Neural progenitor cell (in vitro differentiated cells): Measurements from ENCODE around the gene OR13C2. TPM values are rescaled to one million over a fixed set of nuclear protein-coding genes. Genes with fewer than 3 reads are reported as not detected.

Experiments used
- DNase-seq: peaks from one replicate; pipeline ENCODE4 v3.0.0-alpha.2; 2016; ENCODE audit warnings: low spot score
- H2AFZ ChIP-seq: fragments of 200-600 bp; sonication (generic); replicated peaks from 2 replicates; pipeline ENCODE4 v1.6.1; 2016; ENCODE audit warnings: antibody characterized with exemption
- H3F3A ChIP-seq: fragments of 200-600 bp; sonication (generic); 2 replicates; pipeline ENCODE4 v1.6.1; 2016; ENCODE audit warnings: antibody characterized with exemption, low read depth
- H3K27ac ChIP-seq: fragments of 200-600 bp; sonication (generic); 2 replicates; pipeline ENCODE4 v1.5.1; 2016; ENCODE audit warnings: mild to moderate bottlenecking
- H3K27me3 ChIP-seq: fragments of 200-600 bp; sonication (generic); 2 replicates; pipeline ENCODE4 v1.6.1; 2016; ENCODE audit warnings: mild to moderate bottlenecking, moderate library complexity
- H3K36me3 ChIP-seq: fragments of 200-600 bp; sonication (generic); 2 replicates; pipeline ENCODE4 v1.5.1; 2016
- H3K4me1 ChIP-seq: fragments of 200-600 bp; sonication (generic); 2 replicates; pipeline ENCODE4 v1.6.1; 2016; ENCODE audit warnings: mixed run types
- H3K4me2 ChIP-seq: fragments of 200-600 bp; sonication (generic); 2 replicates; pipeline ENCODE4 v1.6.1; 2016
- H3K4me3 ChIP-seq: fragments of 200-600 bp; sonication (generic); 2 replicates; pipeline ENCODE4 v1.5.1; 2016
- H3K79me2 ChIP-seq: fragments of 200-600 bp; sonication (generic); 2 replicates; pipeline ENCODE4 v1.6.1; 2016; ENCODE audit warnings: low read depth
- H3K9ac ChIP-seq: fragments of 200-600 bp; sonication (generic); 2 replicates; pipeline ENCODE4 v1.6.1; 2016
- H3K9me3 ChIP-seq: fragments of 200-600 bp; sonication (generic); 2 replicates; pipeline ENCODE4 v1.5.1; 2016; ENCODE audit warnings: low read depth
- H4K20me1 ChIP-seq: fragments of 200-600 bp; sonication (generic); 2 replicates; pipeline ENCODE4 v1.6.1; 2016; ENCODE audit warnings: low read depth
- H3K27ac Mint-ChIP-seq: 3 replicates; pipeline ENCODE4 v1.8.0; 2021; ENCODE audit warnings: mixed read lengths
- H3K27me3 Mint-ChIP-seq: 2 replicates; pipeline ENCODE4 v1.8.0; 2022; ENCODE audit warnings: low read depth, mild to moderate bottlenecking, inconsistent platforms, moderate library complexity, mixed read lengths; ENCODE audit not compliant: insufficient read depth
- H3K36me3 Mint-ChIP-seq: 3 replicates; pipeline ENCODE4 v1.8.0; 2021; ENCODE audit warnings: mixed read lengths
- H3K4me1 Mint-ChIP-seq: 3 replicates; pipeline ENCODE4 v1.8.0; 2021; ENCODE audit warnings: mixed read lengths
- H3K4me3 Mint-ChIP-seq: 3 replicates; pipeline ENCODE4 v1.8.0; 2021; ENCODE audit warnings: mild to moderate bottlenecking, moderate library complexity, mixed read lengths
- H3K9me3 Mint-ChIP-seq: 3 replicates; pipeline ENCODE4 v1.8.0; 2020; ENCODE audit warnings: mixed read lengths
- CTCF ChIP-seq: fragments of 200-600 bp; sonication (generic); IDR thresholded peaks from 2 replicates; pipeline ENCODE4 v1.5.1; 2017; ENCODE audit warnings: antibody characterized with exemption, mild to moderate bottlenecking
- EZH2 ChIP-seq: fragments of 200-600 bp; sonication (generic); IDR thresholded peaks from 2 replicates; pipeline ENCODE4 v1.6.1; 2017; ENCODE audit warnings: antibody characterized with exemption, mild to moderate bottlenecking, moderate library complexity
- EZH2phosphoT487 ChIP-seq: fragments of 200-600 bp; sonication (generic); IDR thresholded peaks from 2 replicates; pipeline ENCODE4 v1.6.1; 2017; ENCODE audit warnings: antibody characterized with exemption
- total RNA-seq: library from RNA; depleted of rRNA; stranded (reverse); fragments of >200 nt; gene quantifications from 2 replicates; pipeline ENCODE4 v1.2.3, GENCODE V29; 2015; ENCODE audit warnings: low replicate concordance

Gene OR13C2
- total RNA-seq, 1 donor from 2014 or later: not detected

DNA sequence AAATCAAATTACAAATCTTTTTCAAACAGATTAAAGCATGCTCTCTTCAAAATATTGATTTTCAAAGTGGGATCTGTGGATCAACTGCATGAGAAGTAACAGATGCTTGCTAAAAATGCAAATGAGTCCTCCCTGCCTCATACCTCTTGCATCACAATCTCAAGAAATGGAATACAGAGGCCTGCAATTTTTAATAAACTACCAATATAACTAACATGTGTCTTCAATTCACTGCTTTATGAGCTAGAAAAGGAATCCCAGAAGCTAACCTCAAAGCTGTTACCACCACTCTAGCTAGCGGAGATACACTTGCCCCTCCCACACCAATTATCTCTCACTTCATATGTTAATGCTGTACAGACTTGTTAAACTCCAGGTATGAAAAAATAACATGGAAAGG, 15.8 kb downstream of the OR13C2 start:
- TF ChIP-seq CTCF (no peak), EZH2phosphoT487 (no peak), EZH2 (no peak)
- Mint-ChIP-seq H3K4me3 (no peak overlapping the region), H3K36me3 (no peaks in the 10 kb centered on the region), H3K4me1 (no peaks in the 10 kb centered on the region), H3K9me3 (no peaks in the 10 kb centered on the region), H3K27ac (no peak overlapping the region), H3K27me3 (peaks cover 2% of the 10 kb centered on the region)
- Histone ChIP-seq H3F3A (no peaks in the 10 kb centered on the region), H3K27me3 (no peaks in the 10 kb centered on the region), H4K20me1 (no peaks in the 10 kb centered on the region), H3K79me2 (no peaks in the 10 kb centered on the region), H3K4me3 (no peak overlapping the region), H3K9ac (no peak overlapping the region), H3K9me3 (no peaks in the 10 kb centered on the region), H3K4me1 (no peaks in the 10 kb centered on the region), H3K36me3 (no peaks in the 10 kb centered on the region), H3K27ac (no peak overlapping the region), H2AFZ (no peak overlapping the region), H3K4me2 (no peak overlapping the region)
- no peak for DNase-seq

- TF ChIP-seq CTCF (no peak), EZH2phosphoT487 (no peak), EZH2 (no peak)
- Mint-ChIP-seq H3K4me3 (no peak overlapping the region), H3K27ac (no peak overlapping the region), H3K4me1 (no peaks in the 10 kb centered on the region), H3K9me3 (no peaks in the 10 kb centered on the region), H3K27me3 (no peaks in the 10 kb centered on the region), H3K36me3 (no peaks in the 10 kb centered on the region)
- H3K4me1 ChIP-seq: no peaks in the 10 kb centered on the region
- no peaks in the 10 kb centered on the region for H3K79me2 ChIP-seq
- H3K9me3 ChIP-seq: no peaks in the 10 kb centered on the region
- peak overlapping the region; percentile 40 for H3K27ac ChIP-seq
- H3K36me3 ChIP-seq: no peaks in the 10 kb centered on the region
- DNase-seq: peak; percentile 9
- H2AFZ ChIP-seq: peak overlapping the region; percentile 84
- H4K20me1 ChIP-seq: no peaks in the 10 kb centered on the region
- H3F3A ChIP-seq: no peaks in the 10 kb centered on the region
- no peak overlapping the region for H3K4me3 ChIP-seq
- H3K9ac ChIP-seq: no peak overlapping the region
- H3K4me2 ChIP-seq: no peak overlapping the region
- H3K27me3 ChIP-seq: no peaks in the 10 kb centered on the region
Measured at GRCh38 chr9:104586496-104587180, 18.8 kb downstream of the OR13C2 start.

DNA sequence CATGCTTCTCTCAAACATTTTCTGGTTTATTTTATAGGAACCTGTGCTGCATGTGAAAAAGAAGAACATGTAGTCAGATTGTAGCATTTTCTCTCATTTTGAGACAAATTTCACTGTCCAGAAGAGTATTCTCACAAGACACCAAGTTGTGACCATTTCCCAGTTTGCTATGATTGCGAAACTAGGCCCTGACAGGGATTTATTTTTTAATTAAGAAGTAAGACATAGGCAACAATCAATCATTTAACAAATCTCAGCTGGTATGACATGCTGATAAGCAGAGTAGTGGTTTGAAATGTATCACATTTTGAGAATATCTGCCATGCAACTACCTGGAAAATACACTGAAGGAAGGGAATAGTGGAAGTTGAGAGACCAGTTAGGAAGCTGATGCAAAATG, 24.9 kb downstream of the OR13C2 start:
- Histone ChIP-seq H3K4me2 (no peak overlapping the region), H3K36me3 (no peaks in the 10 kb centered on the region), H3K4me1 (no peaks in the 10 kb centered on the region), H3K79me2 (no peaks in the 10 kb centered on the region), H2AFZ (peak overlapping the region; percentile 9), H4K20me1 (no peaks in the 10 kb centered on the region), H3K27me3 (no peaks in the 10 kb centered on the region), H3K9ac (no peak overlapping the region), H3K9me3 (no peaks in the 10 kb centered on the region), H3K4me3 (no peak overlapping the region), H3F3A (no peaks in the 10 kb centered on the region), H3K27ac (no peak overlapping the region)
- H3K36me3 Mint-ChIP-seq: no peaks in the 10 kb centered on the region
- no peak overlapping the region for H3K4me3 Mint-ChIP-seq
- no peak for TF ChIP-seq EZH2phosphoT487
- TF ChIP-seq EZH2: no peak
- TF ChIP-seq CTCF: no peak
- no peaks in the 10 kb centered on the region for H3K9me3 Mint-ChIP-seq
- DNase-seq: no peak
- no peaks in the 10 kb centered on the region for H3K4me1 Mint-ChIP-seq
- no peaks in the 10 kb centered on the region for H3K27me3 Mint-ChIP-seq
- no peak overlapping the region for H3K27ac Mint-ChIP-seq
